Measurements from ENCODE around the gene SPSB1. TPM values are rescaled to one million over a fixed set of nuclear protein-coding genes. Genes with fewer than 3 reads are reported as not detected.

SPSB1 gene
- total RNA-seq, 2 experiments from 2014 or later = 17.4 to 18.0 TPM

DNA sequence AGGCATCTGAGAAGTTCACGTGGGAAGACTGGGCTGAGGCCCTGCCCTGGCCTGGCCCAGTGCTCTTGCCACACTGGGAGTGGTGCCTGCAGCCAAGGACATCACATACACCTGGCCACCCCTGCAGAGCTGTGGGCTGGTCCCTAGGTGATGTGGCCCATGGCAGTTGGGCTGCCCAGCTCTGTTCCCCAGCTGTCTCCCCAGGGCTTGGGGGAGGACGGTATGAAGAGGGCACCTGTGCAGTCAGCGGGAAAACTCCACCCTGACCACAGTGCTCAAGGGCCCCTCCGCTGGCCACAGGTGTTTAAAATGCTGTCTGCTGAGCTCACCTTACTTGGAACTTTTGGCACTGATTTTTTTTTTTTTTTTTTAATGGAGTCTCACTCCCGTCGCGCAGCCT lies 126.2 kb downstream of the SPSB1 start:
- Mint-ChIP-seq H3K9me3 (no peaks in the 10 kb centered on the region), H3K4me3 (no peak overlapping the region), H3K4me1 (peaks cover 51% of the 10 kb centered on the region), H3K36me3 (ENCODE audit: low read depth) (no peaks in the 10 kb centered on the region), H3K27ac (no peak overlapping the region), H3K27me3 (peaks cover 46% of the 10 kb centered on the region)
- POLR2A ChIA-PET = interaction anchor here (1.5 kb wide), 1 partner anchor 10 kb away, joined by 5 read pairs; no protein-coding TSS in a partner anchor
- DNase-seq = no peak
- CTCF ChIA-PET = no interaction called here

Other genes with a start within 250 kb of the SPSB1 start
- gene SLC2A5, start 223.3 kb upstream of the SPSB1 start, total RNA-seq = under 1 TPM in 1 of 2 experiments, not detected in 1; 0.25 TPM
- 1 to 10 TPM; 3.5 to 5.0 TPM for gene GPR157, start 163.8 kb upstream of the SPSB1 start, total RNA-seq
- 10 to 100 TPM; 12.9 to 13.2 TPM for gene H6PD, start 58.1 kb upstream of the SPSB1 start, total RNA-seq
- gene SLC25A33, start 246.6 kb downstream of the SPSB1 start, total RNA-seq = 1 to 10 TPM; 2.6 to 3.0 TPM

All from activated CD4-positive, alpha-beta memory T cell treated with anti-CD3 and anti-CD28 coated beads, Interleukin-2, amount 10 ng/mL, durations not matched to agents 7 days and 5 days (primary cell).